Measurements from ENCODE around the gene MTG2.

Gene MTG2

DNA sequence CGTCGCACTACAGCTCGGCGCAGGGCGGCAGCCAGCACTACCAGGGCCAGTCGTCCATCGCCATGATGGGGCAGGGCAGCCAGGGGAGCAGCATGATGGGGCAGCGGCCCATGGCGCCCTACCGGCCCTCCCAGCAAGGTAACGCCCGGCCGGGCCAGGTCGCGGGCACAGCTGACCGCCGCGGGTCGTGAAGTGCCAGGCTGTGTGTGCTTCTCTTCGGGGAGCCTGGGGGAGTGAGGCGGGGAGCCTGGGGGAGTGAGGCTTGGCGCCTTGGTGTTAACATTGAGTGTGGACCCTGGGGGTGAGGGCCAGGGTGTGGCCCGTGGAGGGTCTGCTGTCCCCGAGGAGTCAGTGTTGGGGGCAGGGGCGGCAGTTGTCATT is 19.4 kb upstream of the MTG2 start:
- DNase-seq (ENCODE audit: insufficient read length, low spot score) = no peak
- FAIRE-seq = no peak
- no peak for TF ChIP-seq POLR2A (IDR thresholded peaks at IDR 0.05; ENCODE audit: low read depth, low read length)

- FAIRE-seq (no peak), DNase-seq (ENCODE audit: insufficient read length, low spot score) (no peak)
- no peak for TF ChIP-seq POLR2A (IDR thresholded peaks at IDR 0.05; ENCODE audit: low read depth, low read length)
Observed at GRCh38 chr20:62163986-62164762, 18.7 kb upstream of the MTG2 start.

DNA sequence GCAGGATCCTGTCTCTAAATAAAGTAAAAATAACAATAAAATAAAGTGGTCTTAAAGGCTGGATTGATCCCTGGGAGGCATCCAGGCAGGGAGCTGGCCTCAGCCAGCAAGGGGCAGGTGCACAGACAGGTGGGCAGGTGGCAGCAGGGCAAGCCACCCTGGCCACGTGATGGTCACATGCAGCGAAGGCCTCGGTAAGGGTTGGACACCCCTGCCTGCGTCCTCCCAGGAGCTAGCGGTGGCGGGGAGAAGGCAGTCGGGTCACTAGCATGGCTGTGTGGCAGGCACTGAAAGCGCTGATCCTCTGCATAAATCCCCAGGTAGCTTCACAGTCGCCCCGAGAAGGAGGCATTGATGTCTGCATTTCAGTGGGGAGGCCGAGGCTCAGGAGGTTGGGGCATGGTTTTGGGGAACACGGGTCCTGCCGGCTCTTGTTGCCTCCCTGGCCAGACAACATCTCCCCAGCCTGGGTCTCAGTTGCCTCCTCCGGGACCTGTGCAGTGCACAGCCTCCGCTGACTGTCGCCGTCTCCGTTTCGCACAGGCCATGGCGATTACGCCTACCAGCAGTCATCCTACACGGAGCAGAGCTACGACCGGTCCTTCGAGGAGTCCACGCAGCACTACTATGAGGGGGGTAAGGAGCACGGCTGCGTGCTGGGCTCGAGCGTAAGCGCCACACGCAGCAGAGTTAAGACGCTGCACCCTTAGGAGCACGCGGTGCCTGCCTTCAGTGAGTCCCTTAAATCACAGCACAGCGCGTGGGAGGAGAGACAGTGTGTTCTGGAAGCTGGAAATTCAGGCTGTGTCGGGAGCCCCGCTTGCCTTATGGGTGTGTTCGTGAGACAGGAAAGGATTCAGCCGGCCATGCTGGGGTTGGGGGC is 17.7 kb upstream of the MTG2 start:
- no peak for TF ChIP-seq POLR2A (IDR thresholded peaks at IDR 0.05; ENCODE audit: low read depth, low read length)
- FAIRE-seq = no peak
- no peak for DNase-seq (ENCODE audit: insufficient read length, low spot score)

DNA sequence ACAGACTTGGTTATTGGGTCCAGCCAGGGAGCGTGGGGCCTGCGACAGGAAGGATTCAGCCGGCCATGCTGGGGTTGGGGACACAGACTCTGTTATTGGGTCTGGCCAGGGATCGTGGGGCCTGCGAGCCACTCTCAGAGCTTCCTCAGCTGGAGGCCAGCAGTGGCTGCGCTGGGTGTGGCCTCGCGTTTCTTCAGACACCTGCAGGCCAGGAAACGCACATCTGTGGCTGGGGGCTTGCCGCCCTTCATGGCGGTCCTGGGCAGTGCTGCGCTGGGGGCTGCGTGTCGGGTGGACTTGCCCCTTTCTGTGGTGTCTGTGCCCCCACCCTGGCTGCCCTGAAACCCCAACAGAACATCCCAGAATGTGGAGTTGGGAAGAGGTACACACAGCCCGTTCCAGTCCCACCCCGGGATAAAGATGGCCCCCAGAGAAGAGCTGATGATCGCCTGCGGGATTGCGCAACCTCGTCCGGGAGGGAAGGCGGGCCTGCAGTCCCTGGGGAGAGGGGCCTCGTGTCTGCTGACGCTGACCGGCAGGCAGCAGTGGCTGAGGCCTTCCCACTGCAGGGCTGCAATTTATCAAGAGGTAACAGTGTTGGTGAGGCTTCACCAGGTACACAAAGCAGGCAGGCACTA is 16.9 kb upstream of the MTG2 start:
- FAIRE-seq (no peak), DNase-seq (ENCODE audit: insufficient read length, low spot score) (no peak)
- TF ChIP-seq POLR2A (IDR thresholded peaks at IDR 0.05; ENCODE audit: low read depth, low read length) = no peak

- no peak for FAIRE-seq
- TF ChIP-seq POLR2A (IDR thresholded peaks at IDR 0.05; ENCODE audit: low read depth, low read length) = no peak
- no peak for DNase-seq (ENCODE audit: insufficient read length, low spot score)
Observed at GRCh38 chr20:62167474-62167873, 15.4 kb upstream of the MTG2 start.

DNA sequence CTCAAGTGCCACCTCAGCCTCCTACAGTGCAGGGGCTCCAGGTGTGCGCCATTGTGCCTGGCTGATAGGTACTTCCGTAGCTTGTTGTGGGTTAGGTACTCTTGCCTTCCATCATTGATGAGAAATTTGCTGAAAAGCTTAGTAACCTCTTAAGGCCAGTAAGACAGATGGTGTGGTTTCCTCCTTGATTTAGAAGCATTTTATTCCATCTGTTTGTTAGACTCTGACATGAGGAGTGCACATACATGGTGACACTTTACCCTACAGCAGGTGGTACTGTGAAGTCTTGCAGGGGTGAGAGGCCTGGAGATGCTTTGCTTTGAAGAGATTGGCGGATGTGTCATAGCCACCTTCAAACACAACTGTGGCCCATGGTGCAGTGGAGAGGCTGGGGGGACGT is 14.8 kb upstream of the MTG2 start:
- TF ChIP-seq POLR2A (IDR thresholded peaks at IDR 0.05; ENCODE audit: low read depth, low read length) = no peak
- no peak for FAIRE-seq

GRCh38 chr20:62168890-62169435 is 13.9 kb upstream of the MTG2 start:
- FAIRE-seq = no peak

More for the DNA sequence above, 14.8 kb upstream of the MTG2 start:
- DNase-seq (ENCODE audit: insufficient read length, low spot score) = no peak

DNA sequence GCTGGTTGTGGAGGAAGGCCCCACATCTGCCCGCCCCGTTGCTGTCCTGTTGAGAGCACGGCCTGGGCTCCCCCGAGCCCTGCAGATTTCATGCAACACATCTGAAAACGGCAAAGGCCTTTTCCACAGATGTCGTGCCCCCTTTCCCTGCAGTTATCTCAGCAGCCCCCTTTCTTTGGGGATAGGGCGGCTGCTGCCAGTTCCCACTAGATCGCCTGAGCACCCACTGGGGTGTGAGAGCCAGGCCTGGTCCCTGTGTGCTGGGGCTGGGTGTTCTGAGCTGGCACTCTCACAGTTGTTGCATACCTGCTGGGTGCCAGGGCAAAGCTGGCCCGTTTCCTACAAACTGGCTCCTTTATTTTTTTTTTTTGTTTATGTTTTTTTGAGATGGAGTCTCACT is 12.3 kb upstream of the MTG2 start:
- no peak for DNase-seq (ENCODE audit: insufficient read length, low spot score)

More at GRCh38 chr20:62168890-62169435, 13.9 kb upstream of the MTG2 start:
- TF ChIP-seq POLR2A (IDR thresholded peaks at IDR 0.05; ENCODE audit: low read depth, low read length) = no peak
- no peak for DNase-seq (ENCODE audit: insufficient read length, low spot score)

DNA sequence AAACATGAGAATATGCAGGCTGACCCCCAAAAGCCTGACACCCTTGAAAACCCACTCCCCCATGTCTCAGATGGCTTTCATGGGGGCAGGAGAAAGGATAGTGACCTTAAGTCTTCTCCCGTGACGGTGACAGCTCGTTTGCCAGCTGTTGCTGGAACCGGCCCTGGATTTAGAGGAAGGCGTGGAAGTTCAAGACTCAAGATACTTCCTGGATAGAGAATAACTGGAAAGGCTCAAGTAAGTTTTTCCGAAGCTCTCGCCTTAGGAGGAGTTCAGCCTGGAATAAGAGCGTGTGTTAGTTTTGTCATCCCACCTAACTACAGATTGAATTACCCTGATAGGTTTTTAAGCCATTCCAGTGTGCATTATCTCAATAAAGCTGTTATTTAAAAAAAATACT is 11.6 kb upstream of the MTG2 start:
- DNase-seq (ENCODE audit: insufficient read length, low spot score) = no peak
- no peak for FAIRE-seq
- no peak for TF ChIP-seq POLR2A (IDR thresholded peaks at IDR 0.05; ENCODE audit: low read depth, low read length)

More for the DNA sequence above, 12.3 kb upstream of the MTG2 start:
- no peak for FAIRE-seq
- no peak for TF ChIP-seq POLR2A (IDR thresholded peaks at IDR 0.05; ENCODE audit: low read depth, low read length)

DNA sequence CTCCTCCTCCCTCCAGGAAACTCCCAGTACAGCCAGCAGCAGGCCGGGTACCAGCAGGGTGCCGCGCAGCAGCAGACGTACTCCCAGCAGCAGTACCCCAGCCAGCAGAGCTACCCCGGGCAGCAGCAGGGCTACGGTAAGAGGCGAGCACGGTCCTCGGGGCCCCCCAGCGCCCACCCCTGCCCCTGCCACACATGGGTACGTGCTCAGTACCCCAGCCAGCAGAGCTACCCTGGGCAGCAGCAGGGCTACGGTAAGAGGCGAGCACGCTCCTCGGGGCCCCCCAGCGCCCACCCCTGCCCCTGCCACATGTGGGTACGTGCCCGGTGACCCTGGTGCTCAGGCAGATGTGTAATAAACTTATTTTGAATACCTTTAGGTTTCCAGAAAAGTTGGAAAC is 10.2 kb upstream of the MTG2 start:
- no peak for DNase-seq (ENCODE audit: insufficient read length, low spot score)

DNA sequence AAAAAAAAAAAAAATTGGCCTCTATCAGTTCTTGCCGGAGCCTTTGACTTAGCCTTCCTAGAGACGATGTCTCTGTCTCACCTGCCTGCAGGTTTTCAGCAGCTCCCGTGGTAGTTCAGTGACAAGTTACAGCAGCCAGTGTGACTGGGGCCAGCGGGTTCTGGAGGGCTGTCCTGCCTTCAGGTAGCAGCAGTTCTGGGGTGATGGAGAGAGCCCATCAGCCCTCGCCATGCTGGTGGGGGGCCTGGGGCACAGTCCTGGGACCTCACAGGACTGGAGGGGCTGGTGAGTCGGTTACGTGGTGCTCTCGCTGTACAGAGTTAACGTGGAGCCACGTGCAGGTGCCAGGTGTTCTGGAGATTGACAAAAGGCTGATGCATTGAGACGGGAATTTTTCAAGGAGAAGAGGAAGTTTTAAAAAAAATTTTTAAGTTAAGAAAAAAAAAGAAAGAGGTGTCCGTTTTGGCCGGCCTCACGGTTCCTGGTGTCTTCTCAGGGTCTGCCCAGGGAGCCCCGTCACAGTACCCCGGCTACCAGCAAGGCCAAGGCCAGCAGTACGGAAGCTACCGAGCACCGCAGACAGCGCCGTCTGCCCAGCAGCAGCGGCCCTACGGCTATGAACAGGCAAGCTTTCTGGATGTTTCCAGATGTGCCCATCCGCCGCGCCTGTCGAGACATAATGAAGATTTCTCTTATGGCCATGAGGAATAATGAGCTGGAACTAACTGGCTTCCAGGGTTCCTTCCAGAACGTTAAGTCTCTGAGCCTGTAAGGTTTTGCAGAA is 8.6 kb upstream of the MTG2 start:
- FAIRE-seq = no peak

More for the DNA sequence above, 10.2 kb upstream of the MTG2 start:
- no peak for TF ChIP-seq POLR2A (IDR thresholded peaks at IDR 0.05; ENCODE audit: low read depth, low read length)
- no peak for FAIRE-seq

GRCh38 chr20:62174870-62175624 is 7.8 kb upstream of the MTG2 start:
- no peak for FAIRE-seq
- no peak for DNase-seq (ENCODE audit: insufficient read length, low spot score)
- TF ChIP-seq POLR2A (IDR thresholded peaks at IDR 0.05; ENCODE audit: low read depth, low read length) = no peak

More for the DNA sequence above, 8.6 kb upstream of the MTG2 start:
- no peak for TF ChIP-seq POLR2A (IDR thresholded peaks at IDR 0.05; ENCODE audit: low read depth, low read length)
- no peak for DNase-seq (ENCODE audit: insufficient read length, low spot score)
